ENCODE results near the gene HMMR.

GRCh38 chr5:163531272-163531671 is 70.8 kb downstream of the HMMR start:
- TF ChIP-seq CTCF (conservative IDR thresholded peaks at IDR 0.05; ENCODE audit: low read depth, low read length) = no peak
- no peak for TF ChIP-seq NFE2L2 (IDR thresholded peaks at IDR 0.05; ENCODE audit: low read depth, low read length)
- TF ChIP-seq POLR2A (IDR thresholded peaks at IDR 0.05; ENCODE audit: low read depth, low read length) = no peak
- TF ChIP-seq RFX5 (IDR thresholded peaks at IDR 0.05; ENCODE audit: low read depth, low read length) = no peak
- no peak for TF ChIP-seq FOS (IDR thresholded peaks at IDR 0.05; ENCODE audit: low read depth, low read length)
- no peak for TF ChIP-seq MAFK (IDR thresholded peaks at IDR 0.05; ENCODE audit: low read depth, low read length)
- no peak for TF ChIP-seq RAD21 (IDR thresholded peaks at IDR 0.05; ENCODE audit: low read length)
- TF ChIP-seq MXI1 (IDR thresholded peaks at IDR 0.05; ENCODE audit: borderline replicate concordance, low read depth, low read length) = no peak
- no peak for TF ChIP-seq ELK1 (IDR thresholded peaks at IDR 0.05; ENCODE audit: borderline replicate concordance, low read depth, low read length)
- TF ChIP-seq RCOR1 (IDR thresholded peaks at IDR 0.05; ENCODE audit: insufficient replicate concordance, low read length) = no peak
- TF ChIP-seq CHD1 (IDR thresholded peaks at IDR 0.05; ENCODE audit: low read depth, low read length) = no peak
- TF ChIP-seq USF2 (IDR thresholded peaks at IDR 0.05; ENCODE audit: low read depth, low read length) = no peak

All from IMR-90 (cell line).